Measurements from ENCODE around the gene RCE1.

GRCh38 chr11:66885469-66885868 lies 42.2 kb downstream of the RCE1 start:
- no peak for TF ChIP-seq CTCF (conservative IDR thresholded peaks at IDR 0.05)
- TF ChIP-seq ZFX (IDR thresholded peaks at IDR 0.05) = no peak

Measured in C4-2B (cell line).